ENCODE data around the gene LRP6. TPM values are rescaled to one million over a fixed set of nuclear protein-coding genes. Genes with fewer than 3 reads are reported as not detected.

Gene LRP6
- total and polyA plus RNA-seq, 2 of the 13 experiments (the other 11 are each of a cell fraction or from before 2014, with no cell fraction given), result 33.8 to 42.0 TPM

- peak; percentile 78 for TF ChIP-seq HNRNPK (IDR thresholded peaks at IDR 0.05; ENCODE audit: low read depth, low read length, poor library complexity, severe bottlenecking)
- TF ChIP-seq MLXIP (CRISPR knock-in tag; IDR thresholded peaks at IDR 0.05; ENCODE audit: borderline replicate concordance), result 0 out of 2 replicates have a peak, but pooled peaks have one; percentile 48
- TF ChIP-seq ZNF766 (CRISPR knock-in tag; IDR thresholded peaks at IDR 0.05; ENCODE audit: borderline replicate concordance), result peak; percentile 87; the same call in 1 of the 2 replicates
- TF ChIP-seq ZNF609 (CRISPR knock-in tag; IDR thresholded peaks at IDR 0.05; ENCODE audit: borderline replicate concordance), result peak; percentile 89
- peak; percentile 87 for TF ChIP-seq POLR2G (IDR thresholded peaks at IDR 0.05; ENCODE audit: low read depth, low read length)
- 0 out of 2 replicates have a peak, but pooled peaks have one; percentile 48 for TF ChIP-seq FOXO4 (CRISPR knock-in tag; conservative IDR thresholded peaks at IDR 0.05)
- no peak; the same call in 1 of the 2 replicates for TF ChIP-seq MEIS2 (CRISPR knock-in tag; IDR thresholded peaks at IDR 0.05)
- TF ChIP-seq PLSCR1 (CRISPR knock-in tag; IDR thresholded peaks at IDR 0.05; ENCODE audit: borderline replicate concordance), result peak; percentile 89; the same call in 1 of the 2 replicates
- TF ChIP-seq ZNF326 (CRISPR knock-in tag; IDR thresholded peaks at IDR 0.05; ENCODE audit: borderline replicate concordance), result no peak
- no peak for TF ChIP-seq ZNF562 (CRISPR knock-in tag; IDR thresholded peaks at IDR 0.05; ENCODE audit: borderline replicate concordance)
- TF ChIP-seq EP300 (IDR thresholded peaks at IDR 0.05; ENCODE audit: low read depth in 2 of 2, low read length in 2 of 2), result no peak
- peak; percentile 55; the same call in 1 of the 2 replicates for TF ChIP-seq EP300 (CRISPR knock-in tag; IDR thresholded peaks at IDR 0.05; ENCODE audit: borderline replicate concordance)
- TF ChIP-seq HOXD1 (CRISPR knock-in tag; IDR thresholded peaks at IDR 0.05), result peak; percentile 87; the same call in 1 of the 2 replicates
- peak; percentile 40; the same call in 1 of the 2 replicates for TF ChIP-seq JUND (CRISPR knock-in tag; IDR thresholded peaks at IDR 0.05)
Observed at GRCh38 chr12:12266873-12267741, at the start of gene LRP6 (continued).

Measured in HepG2 (cell line).